Thyroid gland (tissue), 4 donors: Measurements from ENCODE around the gene COL27A1.

Experiments used
- CTCF ChIP-seq, 6 experiments: fragments of 200-600 bp in 3 of 6; fragments of 450-650 bp in 3 of 6; sonication (generic) in 3 of 6; IDR thresholded peaks; one replicate each; pipeline ENCODE4 v1.5.1; 2016 to 2019; ENCODE audit warnings: antibody characterized with exemption in 6 of 6, mild to moderate bottlenecking in 2 of 6, inconsistent platforms in 1 of 6, moderate library complexity in 1 of 6
- POLR2A ChIP-seq, 2 donors: fragments of 450-650 bp; IDR thresholded peaks; one replicate each; pipeline ENCODE4 v1.6.1; 2017; ENCODE audit warnings: antibody characterized with exemption in 2 of 2, mild to moderate bottlenecking in 2 of 2, moderate library complexity in 1 of 2

- TF ChIP-seq POLR2A (IDR thresholded peaks at IDR 0.05) (no peak), CTCF (IDR thresholded peaks at IDR 0.05) (no peak)
These were observed 686 bp upstream of the COL27A1 start for GRCh38 chr9:114154600-114155102.
